ENCODE measurements around the gene PCDHB3.
"Not testable (repeated sequence)": the region's sequence is repeated elsewhere in the genome, so short reads cannot be mapped to it uniquely, and the experiment has no call there.

The PCDHB3 gene

GRCh38 chr5:141137346-141137745, 37.1 kb downstream of the PCDHB3 start:
- DNase-seq, result not testable (repeated sequence)

- peak; percentile 1 for DNase-seq
These were observed 49.5 kb downstream of the PCDHB3 start, which contains the start of gene PCDHB6 for GRCh38 chr5:141149812-141150211. Gene PCDHB6 (plus strand): TSS chr5:141150057. CDS start chr5:141150258, 201 bp downstream.

GRCh38 chr5:141150224-141150992, 50.1 kb downstream of the PCDHB3 start:
- no peak for DNase-seq

DNA sequence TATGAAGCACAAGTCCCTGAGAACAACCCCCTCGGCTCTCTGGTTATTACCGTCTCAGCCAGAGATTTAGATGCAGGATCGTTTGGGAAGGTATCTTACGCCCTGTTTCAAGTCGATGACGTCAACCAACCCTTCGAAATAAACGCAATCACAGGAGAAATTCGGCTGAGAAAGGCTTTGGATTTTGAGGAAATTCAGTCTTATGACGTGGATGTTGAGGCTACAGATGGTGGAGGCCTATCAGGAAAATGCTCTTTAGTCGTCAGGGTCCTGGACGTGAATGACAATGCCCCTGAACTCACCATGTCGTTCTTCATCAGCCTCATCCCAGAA, 50.7 kb downstream of the PCDHB3 start:
- no peak for DNase-seq

DNA sequence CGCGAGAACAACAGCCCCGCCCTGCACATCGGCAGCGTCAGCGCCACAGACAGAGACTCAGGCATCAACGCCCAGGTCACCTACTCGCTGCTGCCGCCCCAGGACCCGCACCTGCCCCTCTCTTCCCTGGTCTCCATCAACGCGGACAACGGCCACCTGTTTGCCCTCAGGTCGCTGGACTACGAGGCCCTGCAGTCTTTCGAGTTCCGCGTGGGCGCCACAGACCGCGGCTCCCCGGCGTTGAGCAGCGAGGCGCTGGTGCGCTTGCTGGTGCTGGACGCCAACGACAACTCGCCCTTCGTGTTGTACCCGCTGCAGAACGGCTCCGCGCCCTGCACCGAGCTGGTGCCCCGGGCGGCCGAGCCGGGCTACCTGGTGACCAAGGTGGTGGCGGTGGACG, 51.4 kb downstream of the PCDHB3 start:
- DNase-seq, result not testable (repeated sequence)

- DNase-seq, result not testable (repeated sequence)
These were observed 51.8 kb downstream of the PCDHB3 start for GRCh38 chr5:141152096-141152495.

All from fibroblast of skin of right biceps (primary cell).